ENCODE measurements around the gene CFAP65.
A peak's percentile ranks its signal among the peaks of the same experiment; 100 is the strongest.

CFAP65 gene

GRCh38 chr2:219031005-219031738, 10.1 kb downstream of the CFAP65 start:
- no peak for DNase-seq

- DNase-seq: no peak
These were observed 11.0 kb downstream of the CFAP65 start for GRCh38 chr2:219030177-219030940.

GRCh38 chr2:219029829-219030165, 11.5 kb downstream of the CFAP65 start:
- DNase-seq: peak; percentile 72

- DNase-seq: no peak
These were observed 12.1 kb downstream of the CFAP65 start for GRCh38 chr2:219028996-219029828.

- no peak for DNase-seq
These were observed 13.2 kb downstream of the CFAP65 start for GRCh38 chr2:219028141-219028540.

GRCh38 chr2:219027511-219028055, 13.7 kb downstream of the CFAP65 start:
- DNase-seq: no peak

GRCh38 chr2:219026946-219027345, 14.4 kb downstream of the CFAP65 start:
- no peak for DNase-seq

- DNase-seq: no peak
These were observed 15.4 kb downstream of the CFAP65 start for GRCh38 chr2:219025637-219026585.

- DNase-seq: no peak
These were observed 17.3 kb downstream of the CFAP65 start for GRCh38 chr2:219024059-219024458.

GRCh38 chr2:219023045-219023605, 18.2 kb downstream of the CFAP65 start:
- DNase-seq: no peak

- DNase-seq: no peak
These were observed 18.7 kb downstream of the CFAP65 start for GRCh38 chr2:219022616-219023015.

GRCh38 chr2:219022041-219022440, 19.3 kb downstream of the CFAP65 start:
- no peak for DNase-seq

GRCh38 chr2:219021591-219021990, 19.7 kb downstream of the CFAP65 start:
- DNase-seq: no peak

GRCh38 chr2:219020604-219021365, 20.5 kb downstream of the CFAP65 start:
- no peak for DNase-seq

GRCh38 chr2:219019436-219019835, 21.9 kb downstream of the CFAP65 start:
- no peak for DNase-seq

GRCh38 chr2:219018726-219019125, 22.6 kb downstream of the CFAP65 start:
- no peak for DNase-seq

- no peak for DNase-seq
These were observed 23.0 kb downstream of the CFAP65 start for GRCh38 chr2:219018286-219018685.

GRCh38 chr2:219017201-219017931, 23.9 kb downstream of the CFAP65 start:
- DNase-seq: no peak

GRCh38 chr2:219016721-219017120, 24.6 kb downstream of the CFAP65 start:
- DNase-seq: no peak

- no peak for DNase-seq
These were observed 30.4 kb downstream of the CFAP65 start for GRCh38 chr2:219010873-219011272.

Data from CD4-positive, alpha-beta T cell treated with Interleukin-4 for 1 hour (primary cell).